Hair follicle dermal papilla cell (primary cell): ENCODE data around the gene ARHGAP10. TPM values are rescaled to one million over a fixed set of nuclear protein-coding genes. Genes with fewer than 3 reads are reported as not detected.

Source experiments
- small RNA-seq: library from RNA; depleted of rRNA; stranded (forward); fragments of <200 nt; gene quantifications from one replicate; pipeline ENCODE3, GENCODE V24; 2012
- total RNA-seq: library from RNA; depleted of rRNA; stranded (reverse); fragments of >200 nt; gene quantifications from 2 replicates; pipeline ENCODE4 v1.2.3, GENCODE V29; 2012

ARHGAP10 gene
- 38.0 and 41.2 TPM in 2 replicates for total RNA-seq

DNA sequence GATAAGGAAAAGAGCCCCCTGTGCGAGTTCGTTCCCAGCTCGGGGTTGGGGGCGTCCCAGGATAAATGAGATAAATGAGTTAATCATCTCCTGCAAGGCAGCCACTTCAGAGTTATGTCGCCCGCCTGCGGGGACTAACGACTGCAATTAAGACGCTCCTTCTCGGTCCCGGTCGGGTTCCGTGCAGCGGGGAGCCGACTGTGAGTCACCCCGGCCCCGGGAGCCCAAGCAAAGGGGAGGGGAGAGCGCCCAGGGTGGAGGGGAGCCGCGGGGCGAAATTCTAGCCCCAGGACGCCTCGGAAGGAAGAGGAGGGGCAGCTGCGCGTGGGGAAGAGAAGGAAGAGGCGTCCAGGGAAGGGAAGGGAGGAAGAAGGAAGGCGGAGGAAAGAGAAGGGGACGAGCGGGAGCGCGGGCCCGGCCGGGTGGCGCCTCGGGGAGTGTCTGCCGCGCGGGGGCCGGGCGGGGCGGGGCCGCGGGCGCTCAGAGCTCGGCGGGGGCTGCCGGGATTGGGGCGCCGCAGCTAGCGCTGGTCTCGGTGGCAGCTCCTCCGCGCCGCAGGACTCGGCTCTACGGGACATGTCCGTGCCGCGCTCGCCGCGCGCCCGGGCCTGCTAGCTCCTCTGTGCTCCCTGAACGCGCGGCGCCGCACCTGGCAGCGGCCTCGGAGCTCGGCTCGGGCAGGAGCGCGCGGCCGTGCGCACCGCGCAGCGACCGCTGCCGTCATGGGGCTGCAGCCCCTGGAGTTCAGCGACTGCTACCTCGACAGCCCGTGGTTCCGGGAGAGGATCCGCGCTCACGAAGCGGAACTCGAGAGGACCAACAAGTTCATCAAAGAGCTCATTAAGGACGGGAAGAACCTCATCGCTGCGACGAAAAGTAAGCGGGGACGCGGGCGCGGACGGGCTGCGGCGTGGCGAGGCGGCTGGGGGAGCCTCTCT is at the start of gene ARHGAP10:
Gene ARHGAP10 (plus strand): TSS at position 509 of the 938 bp plus-strand sequence. CDS start 214 bp downstream, at position 723.

GRCh38 chr4:147683717-147684700 is 47.9 kb upstream of the ARHGAP10 start, which contains the start of gene PRMT9:
Gene PRMT9, minus strand, starts transcription at chr4:147684163. Its CDS starts 176 bp downstream, at chr4:147683987.

Small RNA genes lying within 50 kb of the gene (small RNA-seq; reads per million reads assigned to genes)
- 3.5 reads per million, percentile 67 among the genes with 10 or more reads in this experiment for gene MIR4799
- not detected for gene RN7SL254P
- gene RNA5SP165, result not detected

Other genes with a start within 250 kb of the ARHGAP10 start
- 50.5 and 53.2 TPM in 2 replicates for gene TMEM184C, start 114.7 kb upstream of the ARHGAP10 start, total RNA-seq
- gene PRMT9, start 47.9 kb upstream of the ARHGAP10 start, total RNA-seq, result 10.9 and 13.8 TPM in 2 replicates